Suppressor macrophage treated with lipopolysaccharide for 1 hour (primary cell): ENCODE data around the gene CHKA.
A peak's percentile ranks its signal among the peaks of the same experiment; 100 is the strongest.
"Not testable (repeated sequence)": the region's sequence is repeated elsewhere in the genome, so short reads cannot be mapped to it uniquely, and the experiment has no call there.

ENCODE experiments used
- DNase-seq, 3 donors: peaks; one replicate each; pipeline ENCODE4 v3.0.0-alpha.2; 2020 to 2022

Gene CHKA

GRCh38 chr11:68115285-68115684 lies 5.9 kb downstream of the CHKA start:
- peak; percentile 60 to 71 (median 67) for DNase-seq

- DNase-seq, result peak; percentile 37 to 65 (median 48)
Measured at GRCh38 chr11:68113986-68114385, 7.2 kb downstream of the CHKA start.

GRCh38 chr11:68107689-68108088 lies 13.5 kb downstream of the CHKA start:
- no peak for DNase-seq

GRCh38 chr11:68106165-68106940 lies 14.8 kb downstream of the CHKA start:
- no peak for DNase-seq

GRCh38 chr11:68099474-68100405 lies 21.4 kb downstream of the CHKA start:
- DNase-seq, result peak; percentile 14 to 31 (median 22)

GRCh38 chr11:68099057-68099456 lies 22.1 kb downstream of the CHKA start:
- no peak for DNase-seq

- DNase-seq, result no peak
Measured at GRCh38 chr11:68096962-68097361, 24.2 kb downstream of the CHKA start.

- DNase-seq, result no peak
Measured at GRCh38 chr11:68093565-68093964, 27.6 kb downstream of the CHKA start.

GRCh38 chr11:68092946-68093345 lies 28.2 kb downstream of the CHKA start:
- not testable (repeated sequence) for DNase-seq

GRCh38 chr11:68092411-68092810 lies 28.8 kb downstream of the CHKA start:
- DNase-seq, result no peak

- peak; percentile 40 to 59 (median 47) for DNase-seq
Measured at GRCh38 chr11:68090706-68091105, 30.5 kb downstream of the CHKA start.

GRCh38 chr11:68090287-68090686 lies 30.9 kb downstream of the CHKA start:
- DNase-seq, result no peak

- no peak for DNase-seq
Measured at GRCh38 chr11:68089679-68090078, 31.5 kb downstream of the CHKA start.

- no peak for DNase-seq
Measured at GRCh38 chr11:68083517-68083916, 37.7 kb downstream of the CHKA start.

GRCh38 chr11:68082481-68082880 lies 38.7 kb downstream of the CHKA start:
- DNase-seq, result no peak

- DNase-seq, result no peak
Measured at GRCh38 chr11:68081691-68082090, 39.5 kb downstream of the CHKA start.

GRCh38 chr11:68080860-68081259 lies 40.3 kb downstream of the CHKA start:
- DNase-seq, result no peak

- DNase-seq, result no peak
Measured at GRCh38 chr11:68077617-68078582, 43.3 kb downstream of the CHKA start.

GRCh38 chr11:68076371-68077042 lies 44.7 kb downstream of the CHKA start:
- DNase-seq, result no peak

- no peak for DNase-seq
Measured at GRCh38 chr11:68074584-68075352, 46.4 kb downstream of the CHKA start.
